PC-3 (cell line): ENCODE results near the gene ZNF830.

Experiments
- EZH2 ChIP-seq: fragments of 300-600 bp; sonication (generic); IDR thresholded peaks from one replicate; pipeline ENCODE4 v1.6.1; 2017; ENCODE audit warnings: antibody characterized with exemption, mild to moderate bottlenecking, low read length; ENCODE audit not compliant: unreplicated experiment
- TF ChIP-seq, protein P1 (sequence below): fragments of 300-600 bp; sonication (generic); conservative IDR thresholded peaks from 2 replicates; pipeline ENCODE4 v1.5.1; 2017; ENCODE audit warnings: antibody characterized with exemption, low read depth, mild to moderate bottlenecking, low read length

DNA sequence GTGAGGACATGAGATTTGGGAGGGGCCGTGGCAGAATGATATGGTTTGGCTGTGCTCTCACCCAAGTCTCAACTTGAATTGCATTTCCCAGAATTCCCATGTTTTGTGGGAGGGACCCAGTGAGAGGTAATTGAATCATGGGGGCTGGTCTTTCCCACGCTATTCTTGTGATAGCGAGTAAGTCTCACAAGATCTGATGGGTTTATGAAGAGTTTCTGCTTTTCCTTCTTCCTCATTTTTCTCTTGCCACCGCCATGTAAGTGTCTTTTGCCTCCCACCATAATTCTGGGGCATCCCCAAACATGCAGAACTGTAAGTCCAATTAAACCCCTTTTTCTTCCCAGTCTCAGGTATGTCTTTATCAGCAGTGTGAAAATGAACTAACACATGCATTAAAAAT is 40.7 kb upstream of the ZNF830 start:
- no peak for TF ChIP-seq EZH2
- TF ChIP-seq, protein P1, sequence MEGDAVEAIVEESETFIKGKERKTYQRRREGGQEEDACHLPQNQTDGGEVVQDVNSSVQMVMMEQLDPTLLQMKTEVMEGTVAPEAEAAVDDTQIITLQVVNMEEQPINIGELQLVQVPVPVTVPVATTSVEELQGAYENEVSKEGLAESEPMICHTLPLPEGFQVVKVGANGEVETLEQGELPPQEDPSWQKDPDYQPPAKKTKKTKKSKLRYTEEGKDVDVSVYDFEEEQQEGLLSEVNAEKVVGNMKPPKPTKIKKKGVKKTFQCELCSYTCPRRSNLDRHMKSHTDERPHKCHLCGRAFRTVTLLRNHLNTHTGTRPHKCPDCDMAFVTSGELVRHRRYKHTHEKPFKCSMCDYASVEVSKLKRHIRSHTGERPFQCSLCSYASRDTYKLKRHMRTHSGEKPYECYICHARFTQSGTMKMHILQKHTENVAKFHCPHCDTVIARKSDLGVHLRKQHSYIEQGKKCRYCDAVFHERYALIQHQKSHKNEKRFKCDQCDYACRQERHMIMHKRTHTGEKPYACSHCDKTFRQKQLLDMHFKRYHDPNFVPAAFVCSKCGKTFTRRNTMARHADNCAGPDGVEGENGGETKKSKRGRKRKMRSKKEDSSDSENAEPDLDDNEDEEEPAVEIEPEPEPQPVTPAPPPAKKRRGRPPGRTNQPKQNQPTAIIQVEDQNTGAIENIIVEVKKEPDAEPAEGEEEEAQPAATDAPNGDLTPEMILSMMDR, result no peak
